Suprapubic skin (tissue), 4 donors: ENCODE results near the gene TFAP2B.

Source experiments
- EP300 ChIP-seq: sonication (generic); formaldehyde crosslinking; IDR thresholded peaks from one replicate; pipeline ENCODE4 v1.6.1; 2017; ENCODE audit warnings: antibody characterized with exemption
- POLR2A ChIP-seq, 2 donors: fragments of 450-650 bp; IDR thresholded peaks; one replicate each; pipeline ENCODE4 v1.6.1; 2017; ENCODE audit warnings: antibody characterized with exemption in 2 of 2, mild to moderate bottlenecking in 2 of 2, moderate library complexity in 2 of 2
- POLR2AphosphoS5 ChIP-seq, 3 donors: sonication (generic); formaldehyde crosslinking; IDR thresholded peaks; one replicate each; pipeline ENCODE4 v1.6.1; 2017; ENCODE audit warnings: antibody characterized with exemption in 3 of 3
- TF ChIP-seq, protein P1 (sequence below), 2 donors: fragments of 200-600 bp in 1 of 2; fragments of 450-650 bp in 1 of 2; sonication (generic) in 1 of 2; IDR thresholded peaks; one replicate each; pipeline ENCODE4 v1.5.1; 2016 to 2019; ENCODE audit warnings: antibody characterized with exemption in 2 of 2, mild to moderate bottlenecking in 1 of 2, moderate library complexity in 1 of 2

GRCh38 chr6:50853939-50854338 is 35.3 kb downstream of the TFAP2B start:
- TF ChIP-seq POLR2A (IDR thresholded peaks at IDR 0.05): no peak
- TF ChIP-seq, protein P1, sequence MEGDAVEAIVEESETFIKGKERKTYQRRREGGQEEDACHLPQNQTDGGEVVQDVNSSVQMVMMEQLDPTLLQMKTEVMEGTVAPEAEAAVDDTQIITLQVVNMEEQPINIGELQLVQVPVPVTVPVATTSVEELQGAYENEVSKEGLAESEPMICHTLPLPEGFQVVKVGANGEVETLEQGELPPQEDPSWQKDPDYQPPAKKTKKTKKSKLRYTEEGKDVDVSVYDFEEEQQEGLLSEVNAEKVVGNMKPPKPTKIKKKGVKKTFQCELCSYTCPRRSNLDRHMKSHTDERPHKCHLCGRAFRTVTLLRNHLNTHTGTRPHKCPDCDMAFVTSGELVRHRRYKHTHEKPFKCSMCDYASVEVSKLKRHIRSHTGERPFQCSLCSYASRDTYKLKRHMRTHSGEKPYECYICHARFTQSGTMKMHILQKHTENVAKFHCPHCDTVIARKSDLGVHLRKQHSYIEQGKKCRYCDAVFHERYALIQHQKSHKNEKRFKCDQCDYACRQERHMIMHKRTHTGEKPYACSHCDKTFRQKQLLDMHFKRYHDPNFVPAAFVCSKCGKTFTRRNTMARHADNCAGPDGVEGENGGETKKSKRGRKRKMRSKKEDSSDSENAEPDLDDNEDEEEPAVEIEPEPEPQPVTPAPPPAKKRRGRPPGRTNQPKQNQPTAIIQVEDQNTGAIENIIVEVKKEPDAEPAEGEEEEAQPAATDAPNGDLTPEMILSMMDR (IDR thresholded peaks at IDR 0.05): no peak
- no peak for TF ChIP-seq POLR2AphosphoS5 (IDR thresholded peaks at IDR 0.05)
- no peak for TF ChIP-seq EP300
